Measurements from ENCODE around the gene MEGF11.

MEGF11 gene

DNA sequence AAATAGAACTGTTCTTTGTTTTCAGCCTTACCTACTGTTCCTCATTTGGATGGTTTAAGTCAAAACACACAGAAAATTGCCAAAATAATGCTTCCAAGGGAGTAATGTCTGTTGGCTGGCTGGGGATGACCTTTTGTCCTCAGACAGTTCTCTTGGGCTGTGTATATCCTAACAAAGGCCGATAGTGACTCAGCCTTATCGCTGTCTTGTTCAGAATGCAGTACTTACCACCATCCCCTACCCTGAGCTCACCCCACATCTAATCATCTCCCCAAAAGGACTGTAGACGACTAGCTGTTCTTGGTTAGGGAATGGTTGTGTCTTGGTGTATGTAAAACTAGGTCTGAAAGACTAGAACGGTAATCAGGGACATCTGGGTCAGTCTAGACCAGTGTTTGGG lies 349.2 kb downstream of the MEGF11 start:
- no peaks in the 10 kb centered on the region for H3K79me2 ChIP-seq (ENCODE audit: insufficient read depth, low read length)
- no peaks in the 10 kb centered on the region for H3K27me3 ChIP-seq (ENCODE audit: insufficient read depth, low read length)
- peaks cover 30% of the 10 kb centered on the region for H3K4me1 ChIP-seq (ENCODE audit: insufficient read depth, low read length, severe bottlenecking)
- no peaks in the 10 kb centered on the region for H3K9me3 ChIP-seq (ENCODE audit: low read length)
- no peaks in the 10 kb centered on the region for H3F3A ChIP-seq (ENCODE audit: insufficient read depth, low read length)
- H3K9ac ChIP-seq (ENCODE audit: low read length) = no peak overlapping the region
- no peak overlapping the region for H2AFZ ChIP-seq (ENCODE audit: low read length)
- H3K27ac ChIP-seq (ENCODE audit: low read depth, low read length, poor library complexity, severe bottlenecking) = peak overlapping the region; percentile 65
- no peak overlapping the region for H3K4me3 ChIP-seq (ENCODE audit: low read depth, low read length, poor library complexity, severe bottlenecking)
- H4K20me1 ChIP-seq (ENCODE audit: insufficient read depth, low read length) = no peaks in the 10 kb centered on the region
- H3K4me2 ChIP-seq (ENCODE audit: low read length) = no peak overlapping the region
- TF ChIP-seq CTCF (IDR thresholded peaks at IDR 0.05; ENCODE audit: low read length) = no peak
- no peak for TF ChIP-seq EZH2 (IDR thresholded peaks at IDR 0.05; ENCODE audit: borderline replicate concordance, low read length)
- no peaks in the 10 kb centered on the region for H3K9me2 ChIP-seq (ENCODE audit: low read depth, low read length)
- peaks cover 49% of the 10 kb centered on the region for H3K36me3 ChIP-seq (ENCODE audit: insufficient read depth, low read length)

- no peak overlapping the region for H2AFZ ChIP-seq (ENCODE audit: low read length)
- no peaks in the 10 kb centered on the region for H3K79me2 ChIP-seq (ENCODE audit: insufficient read depth, low read length)
- H3K27ac ChIP-seq (ENCODE audit: low read depth, low read length, poor library complexity, severe bottlenecking) = peak overlapping the region; percentile 65
- H3F3A ChIP-seq (ENCODE audit: insufficient read depth, low read length) = no peaks in the 10 kb centered on the region
- no peaks in the 10 kb centered on the region for H3K9me2 ChIP-seq (ENCODE audit: low read depth, low read length)
- TF ChIP-seq CTCF (IDR thresholded peaks at IDR 0.05; ENCODE audit: low read length) = no peak
- no peak for TF ChIP-seq EZH2 (IDR thresholded peaks at IDR 0.05; ENCODE audit: borderline replicate concordance, low read length)
- no peak overlapping the region for H3K9ac ChIP-seq (ENCODE audit: low read length)
- H3K27me3 ChIP-seq (ENCODE audit: insufficient read depth, low read length) = no peaks in the 10 kb centered on the region
- H4K20me1 ChIP-seq (ENCODE audit: insufficient read depth, low read length) = no peaks in the 10 kb centered on the region
- no peak overlapping the region for H3K4me2 ChIP-seq (ENCODE audit: low read length)
- H3K4me3 ChIP-seq (ENCODE audit: low read depth, low read length, poor library complexity, severe bottlenecking) = no peak overlapping the region
- peaks cover 50% of the 10 kb centered on the region for H3K36me3 ChIP-seq (ENCODE audit: insufficient read depth, low read length)
- peaks cover 30% of the 10 kb centered on the region for H3K4me1 ChIP-seq (ENCODE audit: insufficient read depth, low read length, severe bottlenecking)
- no peaks in the 10 kb centered on the region for H3K9me3 ChIP-seq (ENCODE audit: low read length)
These were observed 350.1 kb downstream of the MEGF11 start for GRCh38 chr15:65903296-65904073.

DNA sequence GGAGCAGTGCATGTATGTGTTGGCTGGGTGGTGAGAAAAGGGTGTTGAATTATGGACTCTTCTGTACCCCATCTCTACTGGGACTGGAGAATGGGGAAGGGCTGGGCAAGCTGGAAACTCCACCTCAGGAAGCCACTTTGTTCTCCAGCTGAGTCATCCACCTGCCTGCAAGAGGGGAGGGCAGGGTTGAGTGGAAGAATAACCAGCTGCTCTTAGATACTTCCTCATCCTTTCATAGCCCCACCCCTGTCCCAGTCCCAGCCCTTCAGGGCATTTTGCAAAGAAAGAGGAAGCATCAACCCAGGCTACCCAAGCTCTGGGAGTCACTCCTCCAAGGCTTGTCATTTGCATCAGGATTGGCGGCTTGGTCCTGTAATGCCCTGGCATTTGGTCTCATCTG lies 351.2 kb downstream of the MEGF11 start:
- Histone ChIP-seq H3K27me3 (ENCODE audit: insufficient read depth, low read length) (no peaks in the 10 kb centered on the region), H3K9me3 (ENCODE audit: low read length) (no peaks in the 10 kb centered on the region), H4K20me1 (ENCODE audit: insufficient read depth, low read length) (no peaks in the 10 kb centered on the region), H3K4me3 (ENCODE audit: low read depth, low read length, poor library complexity, severe bottlenecking) (no peak overlapping the region), H3K9me2 (ENCODE audit: low read depth, low read length) (no peaks in the 10 kb centered on the region), H3K4me1 (ENCODE audit: insufficient read depth, low read length, severe bottlenecking) (peaks cover 30% of the 10 kb centered on the region), H3K36me3 (ENCODE audit: insufficient read depth, low read length) (peaks cover 49% of the 10 kb centered on the region), H3K9ac (ENCODE audit: low read length) (no peak overlapping the region), H3F3A (ENCODE audit: insufficient read depth, low read length) (no peaks in the 10 kb centered on the region), H2AFZ (ENCODE audit: low read length) (no peak overlapping the region), H3K79me2 (ENCODE audit: insufficient read depth, low read length) (no peaks in the 10 kb centered on the region), H3K4me2 (ENCODE audit: low read length) (peak overlapping the region; percentile 13; the same call in 1 of the 2 replicates), H3K27ac (ENCODE audit: low read depth, low read length, poor library complexity, severe bottlenecking) (peak overlapping the region; percentile 65)
- TF ChIP-seq CTCF (IDR thresholded peaks at IDR 0.05; ENCODE audit: low read length) (no peak), EZH2 (IDR thresholded peaks at IDR 0.05; ENCODE audit: borderline replicate concordance, low read length) (no peak)
